Measurements from ENCODE around the gene PHTF2.

PHTF2 gene

DNA sequence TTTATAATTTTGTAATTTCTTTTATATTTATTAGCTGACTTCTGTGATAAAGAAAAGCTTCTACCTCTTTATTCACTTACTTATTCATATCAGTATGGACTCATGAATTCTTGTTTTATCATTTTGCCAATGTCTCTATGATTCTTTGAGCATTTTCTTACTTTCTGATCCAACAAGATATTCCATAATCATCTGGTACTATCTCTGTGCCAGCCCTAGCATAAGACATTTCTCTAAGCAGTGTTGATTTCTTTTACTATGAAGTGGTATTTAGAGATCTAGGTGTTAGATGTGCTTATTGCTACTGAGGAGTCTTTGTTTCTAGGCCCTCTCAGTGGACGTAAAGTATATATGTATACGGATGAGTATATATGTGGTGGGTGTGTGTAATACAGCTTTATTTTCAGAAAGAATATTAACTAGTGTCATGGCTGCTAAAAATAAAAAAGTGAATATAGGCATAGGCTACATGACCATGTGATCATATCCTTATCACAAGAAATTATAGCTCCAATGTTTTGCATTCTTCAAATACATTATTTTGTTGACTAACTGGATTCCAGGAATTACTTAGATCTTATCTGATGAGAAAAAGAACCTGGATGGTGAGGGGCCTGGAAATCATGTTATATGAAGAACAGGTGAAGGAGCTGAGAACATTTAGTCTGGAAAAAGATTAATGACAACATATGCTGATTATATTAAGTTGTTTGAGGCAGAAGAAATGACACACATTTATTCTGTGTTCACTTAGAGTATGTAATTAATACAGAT, 13.1 kb downstream of the PHTF2 start:
- TF ChIP-seq, protein P1, sequence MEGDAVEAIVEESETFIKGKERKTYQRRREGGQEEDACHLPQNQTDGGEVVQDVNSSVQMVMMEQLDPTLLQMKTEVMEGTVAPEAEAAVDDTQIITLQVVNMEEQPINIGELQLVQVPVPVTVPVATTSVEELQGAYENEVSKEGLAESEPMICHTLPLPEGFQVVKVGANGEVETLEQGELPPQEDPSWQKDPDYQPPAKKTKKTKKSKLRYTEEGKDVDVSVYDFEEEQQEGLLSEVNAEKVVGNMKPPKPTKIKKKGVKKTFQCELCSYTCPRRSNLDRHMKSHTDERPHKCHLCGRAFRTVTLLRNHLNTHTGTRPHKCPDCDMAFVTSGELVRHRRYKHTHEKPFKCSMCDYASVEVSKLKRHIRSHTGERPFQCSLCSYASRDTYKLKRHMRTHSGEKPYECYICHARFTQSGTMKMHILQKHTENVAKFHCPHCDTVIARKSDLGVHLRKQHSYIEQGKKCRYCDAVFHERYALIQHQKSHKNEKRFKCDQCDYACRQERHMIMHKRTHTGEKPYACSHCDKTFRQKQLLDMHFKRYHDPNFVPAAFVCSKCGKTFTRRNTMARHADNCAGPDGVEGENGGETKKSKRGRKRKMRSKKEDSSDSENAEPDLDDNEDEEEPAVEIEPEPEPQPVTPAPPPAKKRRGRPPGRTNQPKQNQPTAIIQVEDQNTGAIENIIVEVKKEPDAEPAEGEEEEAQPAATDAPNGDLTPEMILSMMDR (conservative IDR thresholded peaks at IDR 0.05; ENCODE audit: low read depth, low read length) = no peak
- H3K4me3 ChIP-seq (ENCODE audit: low read depth, low read length) = no peak overlapping the region
- peak; percentile 43 for DNase-seq (ENCODE audit: low read depth)

DNA sequence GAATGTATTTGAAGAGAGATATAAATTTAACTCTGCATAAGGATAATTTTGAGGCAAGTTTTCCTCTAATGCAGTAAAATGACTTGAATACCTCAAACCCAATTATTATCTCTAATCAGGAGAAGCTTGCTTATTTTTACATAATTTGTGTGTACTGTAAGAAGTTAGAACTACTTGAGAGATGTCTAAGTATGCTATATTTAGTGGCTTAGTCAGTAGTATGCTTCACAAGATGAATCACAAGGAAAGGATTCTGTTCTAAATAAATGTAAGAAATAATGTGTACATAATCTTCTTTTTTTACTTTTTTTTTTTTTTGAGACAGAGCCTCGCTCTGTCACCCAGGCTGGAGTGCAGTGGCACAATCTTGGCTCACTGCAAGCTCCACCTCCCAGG, 13.7 kb downstream of the PHTF2 start:
- DNase-seq (ENCODE audit: low read depth) = peak; percentile 77
- H3K4me3 ChIP-seq (ENCODE audit: low read depth, low read length) = no peak overlapping the region
- TF ChIP-seq, protein P1 (conservative IDR thresholded peaks at IDR 0.05; ENCODE audit: low read depth, low read length) = no peak

DNA sequence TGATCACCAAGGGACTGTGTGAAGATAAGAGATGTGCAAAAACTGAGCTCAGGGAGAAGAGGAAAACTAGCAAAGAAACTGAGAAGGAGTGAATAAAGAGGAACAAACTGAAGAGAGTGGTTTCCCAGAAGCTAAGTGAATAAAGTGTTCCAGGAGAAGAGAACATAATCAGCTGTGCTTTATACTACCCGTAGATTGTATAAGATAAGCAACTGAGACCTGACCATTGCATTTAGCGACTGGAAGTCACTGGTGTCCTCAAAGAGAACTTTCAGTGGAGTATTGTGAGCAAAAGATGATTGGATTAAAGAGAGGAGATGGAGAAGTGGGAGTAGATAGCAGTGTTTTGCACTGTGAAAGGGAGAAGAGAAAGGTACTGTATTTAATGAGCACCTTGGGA, 14.6 kb downstream of the PHTF2 start:
- TF ChIP-seq, protein P1 (conservative IDR thresholded peaks at IDR 0.05; ENCODE audit: low read depth, low read length) = no peak
- DNase-seq (ENCODE audit: low read depth) = no peak
- no peak overlapping the region for H3K4me3 ChIP-seq (ENCODE audit: low read depth, low read length)

DNA sequence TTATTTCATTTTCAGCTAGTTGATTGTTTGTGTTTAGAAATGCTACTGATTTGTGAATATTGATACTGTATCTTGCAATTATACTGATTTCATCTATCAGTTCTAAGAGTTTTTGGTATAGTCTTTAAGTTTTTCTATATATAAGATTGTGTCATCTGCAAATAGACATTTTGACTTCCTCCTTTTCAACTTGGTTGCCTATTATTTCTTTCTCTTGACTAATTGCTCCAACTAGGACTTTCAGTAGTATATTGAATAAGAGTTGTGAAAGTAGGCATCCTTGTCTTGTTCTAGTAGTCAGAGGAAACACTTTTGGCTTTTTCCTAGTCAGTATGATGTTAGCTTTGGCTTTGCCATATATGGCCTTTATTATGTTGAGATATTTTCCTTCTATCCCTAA, 20.4 kb downstream of the PHTF2 start:
- DNase-seq (ENCODE audit: low read depth) = no peak
- H3K4me3 ChIP-seq (ENCODE audit: low read depth, low read length) = no peak overlapping the region
- TF ChIP-seq, protein P1 (conservative IDR thresholded peaks at IDR 0.05; ENCODE audit: low read depth, low read length) = no peak

DNA sequence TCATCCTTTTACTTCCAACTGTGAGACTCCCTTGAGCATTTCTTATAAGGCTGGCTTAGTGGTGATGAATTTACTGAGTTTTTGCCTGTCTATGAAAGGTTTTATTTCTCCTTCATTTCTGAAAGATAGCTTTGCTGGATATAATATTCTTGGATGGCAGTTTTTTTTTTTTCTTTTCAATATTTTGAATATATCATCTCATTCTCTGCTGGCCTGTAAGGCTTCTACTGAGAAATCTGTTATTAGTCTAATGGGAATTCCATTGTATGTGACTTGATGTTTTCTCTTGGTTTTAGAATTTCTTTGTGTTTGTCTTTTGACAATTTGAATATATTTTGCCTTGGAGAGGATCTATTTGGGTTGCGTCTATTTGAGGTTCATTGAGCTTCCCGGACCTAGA, 22.4 kb downstream of the PHTF2 start:
- TF ChIP-seq, protein P1 (conservative IDR thresholded peaks at IDR 0.05; ENCODE audit: low read depth, low read length) = no peak
- no peak for DNase-seq (ENCODE audit: low read depth)

DNA sequence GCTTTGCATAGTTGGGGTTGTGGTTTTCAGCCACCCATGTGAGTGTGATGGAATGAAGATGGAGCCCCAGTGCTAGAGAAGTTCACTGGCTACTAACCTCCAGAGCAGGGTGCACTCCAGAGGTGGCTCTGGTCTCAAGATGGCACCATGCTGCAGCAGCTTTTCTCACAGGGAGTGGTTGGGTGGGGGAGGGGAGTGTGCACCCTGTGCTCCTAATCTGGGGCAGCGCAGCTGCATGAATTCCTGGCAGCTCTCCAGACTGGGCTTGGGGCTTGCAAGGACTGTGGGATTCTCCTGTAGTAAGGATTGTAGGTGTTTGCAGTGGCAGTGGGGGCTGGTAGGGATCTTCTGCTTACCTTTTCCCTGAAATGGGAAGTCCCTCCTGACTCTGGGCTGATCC, 23.7 kb downstream of the PHTF2 start:
- no peak overlapping the region for H3K4me3 ChIP-seq (ENCODE audit: low read depth, low read length)
- TF ChIP-seq, protein P1 (conservative IDR thresholded peaks at IDR 0.05; ENCODE audit: low read depth, low read length) = no peak
- DNase-seq (ENCODE audit: low read depth) = no peak

More for the DNA sequence above, 22.4 kb downstream of the PHTF2 start:
- H3K4me3 ChIP-seq (ENCODE audit: low read depth, low read length) = no peak overlapping the region

DNA sequence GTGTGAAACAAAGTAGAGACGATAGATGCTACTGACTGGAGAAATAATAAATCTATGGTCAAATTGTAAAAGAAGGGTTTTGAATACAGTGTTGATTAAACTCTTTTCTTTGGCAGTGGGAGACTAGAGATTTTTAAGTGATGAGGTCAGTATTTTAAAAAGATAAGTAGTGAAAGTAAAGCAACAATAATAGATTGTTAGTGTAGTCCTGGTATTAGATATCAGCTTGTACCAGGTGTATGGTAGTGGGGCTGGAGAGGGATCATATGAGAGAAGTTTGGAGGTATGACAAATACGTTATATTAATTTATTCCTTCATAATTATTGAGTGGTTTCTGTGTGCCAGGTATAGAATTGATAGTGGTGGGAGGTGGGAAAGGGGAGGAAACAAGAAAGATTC, 25.2 kb downstream of the PHTF2 start:
- no peak overlapping the region for H3K4me3 ChIP-seq (ENCODE audit: low read depth, low read length)

More for the DNA sequence above, 25.2 kb downstream of the PHTF2 start:
- peak; percentile 22 for DNase-seq (ENCODE audit: low read depth)
- TF ChIP-seq, protein P1 (conservative IDR thresholded peaks at IDR 0.05; ENCODE audit: low read depth, low read length) = no peak

Data from choroid plexus epithelial cell (primary cell).